GM18868 (cell line): ENCODE data around the gene MXD1.
A peak's percentile ranks its signal among the peaks of the same experiment; 100 is the strongest.

ENCODE experiments used
- ATAC-seq: cut with Tn5 transposase; IDR thresholded peaks from one replicate; pipeline ENCODE4 v1.9.1; 2021; ENCODE audit warnings: mild to moderate bottlenecking, moderate library complexity; ENCODE audit not compliant: unreplicated experiment

MXD1 gene

GRCh38 chr2:69933254-69933828 is 18.4 kb downstream of the MXD1 start:
- ATAC-seq, result no peak

GRCh38 chr2:69933839-69934613 is 19.1 kb downstream of the MXD1 start:
- no peak for ATAC-seq

- no peak for ATAC-seq
Measured at GRCh38 chr2:69934614-69934908, 19.7 kb downstream of the MXD1 start.

- ATAC-seq, result no peak
Measured at GRCh38 chr2:69935011-69935410, 20.1 kb downstream of the MXD1 start.

GRCh38 chr2:69936906-69937305 is 22.0 kb downstream of the MXD1 start:
- ATAC-seq, result no peak

GRCh38 chr2:69937968-69938367 is 23.1 kb downstream of the MXD1 start:
- ATAC-seq, result no peak

- ATAC-seq, result no peak
Measured at GRCh38 chr2:69939722-69940121, 24.8 kb downstream of the MXD1 start.

GRCh38 chr2:69940691-69941090 is 25.8 kb downstream of the MXD1 start:
- ATAC-seq, result no peak

- no peak for ATAC-seq
Measured at GRCh38 chr2:69943000-69943842, 28.3 kb downstream of the MXD1 start.

GRCh38 chr2:69943843-69944525 is 29.1 kb downstream of the MXD1 start:
- no peak for ATAC-seq

- no peak for ATAC-seq
Measured at GRCh38 chr2:69944756-69945155, 29.8 kb downstream of the MXD1 start.

GRCh38 chr2:69945441-69945840 is 30.5 kb downstream of the MXD1 start:
- no peak for ATAC-seq

- no peak for ATAC-seq
Measured at GRCh38 chr2:69945941-69946340, 31.0 kb downstream of the MXD1 start.

- peak; percentile 96 for ATAC-seq
Measured at GRCh38 chr2:69946351-69947324, 31.7 kb downstream of the MXD1 start.

- ATAC-seq, result no peak
Measured at GRCh38 chr2:69947325-69947931, 32.5 kb downstream of the MXD1 start.

GRCh38 chr2:69948032-69948962 is 33.4 kb downstream of the MXD1 start:
- no peak for ATAC-seq

- no peak for ATAC-seq
Measured at GRCh38 chr2:69948963-69949645, 34.2 kb downstream of the MXD1 start.

GRCh38 chr2:69950241-69950640 is 35.3 kb downstream of the MXD1 start:
- no peak for ATAC-seq
